HS-5 (cell line): Measurements from ENCODE around the gene EZR.

Experiments used
- DNase-seq: peaks from one replicate; pipeline ENCODE4 v3.0.0-alpha.2; 2012; ENCODE audit warnings: low read depth

Gene EZR

DNA sequence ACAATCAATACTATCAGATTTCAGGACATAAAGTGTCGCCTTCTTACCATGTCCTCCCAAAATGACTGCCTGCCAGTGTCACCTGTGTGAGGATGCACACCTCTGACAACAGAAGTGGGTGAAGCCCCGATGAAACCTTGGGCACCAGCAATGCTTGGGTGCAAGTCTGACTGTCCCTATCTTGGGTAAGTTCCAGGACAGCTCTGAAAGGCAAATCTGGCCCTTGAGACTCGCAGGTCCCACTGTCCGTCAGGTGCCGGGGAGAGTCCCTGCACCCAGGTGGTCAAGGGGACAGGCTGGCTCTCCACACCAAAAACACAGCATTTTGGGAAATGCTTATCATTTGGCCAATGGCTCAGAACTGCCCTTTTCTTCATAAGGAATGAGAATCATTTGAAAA, 43.3 kb downstream of the EZR start:
- no peak for DNase-seq

DNA sequence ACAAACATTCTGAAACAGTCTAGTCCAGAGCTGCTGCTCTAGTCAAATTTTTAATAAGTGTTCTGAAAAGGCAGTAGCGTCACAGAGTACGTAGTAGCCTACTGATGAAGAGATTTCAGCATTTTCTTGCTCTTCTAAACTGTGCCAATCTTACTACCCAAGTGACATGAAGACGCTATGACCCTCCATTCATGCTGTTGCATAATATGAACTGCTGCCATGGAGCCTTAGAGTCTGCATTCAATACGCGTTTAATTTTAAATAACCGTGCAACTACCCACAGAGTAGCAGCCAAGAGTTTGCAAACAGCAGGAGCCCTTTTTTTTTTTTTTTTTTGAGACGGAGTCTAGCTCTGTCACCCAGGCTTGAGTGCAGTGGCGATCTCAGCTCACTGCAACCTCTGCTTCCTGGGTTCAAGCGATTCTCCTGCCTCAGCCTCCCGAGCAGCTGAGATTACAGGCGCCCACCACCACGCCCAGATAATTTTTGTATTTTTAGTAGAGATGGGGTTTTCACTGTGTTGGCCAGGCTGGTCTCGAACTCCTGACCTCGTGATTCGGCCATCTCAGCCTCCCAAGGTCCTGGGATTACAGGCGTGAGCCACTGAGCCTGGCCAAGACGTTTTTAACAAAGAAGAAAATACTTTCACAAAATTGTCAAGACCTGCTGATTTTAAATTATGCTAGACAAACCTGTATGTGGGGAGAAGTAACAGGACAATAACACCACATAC, 44.3 kb downstream of the EZR start:
- no peak for DNase-seq

DNA sequence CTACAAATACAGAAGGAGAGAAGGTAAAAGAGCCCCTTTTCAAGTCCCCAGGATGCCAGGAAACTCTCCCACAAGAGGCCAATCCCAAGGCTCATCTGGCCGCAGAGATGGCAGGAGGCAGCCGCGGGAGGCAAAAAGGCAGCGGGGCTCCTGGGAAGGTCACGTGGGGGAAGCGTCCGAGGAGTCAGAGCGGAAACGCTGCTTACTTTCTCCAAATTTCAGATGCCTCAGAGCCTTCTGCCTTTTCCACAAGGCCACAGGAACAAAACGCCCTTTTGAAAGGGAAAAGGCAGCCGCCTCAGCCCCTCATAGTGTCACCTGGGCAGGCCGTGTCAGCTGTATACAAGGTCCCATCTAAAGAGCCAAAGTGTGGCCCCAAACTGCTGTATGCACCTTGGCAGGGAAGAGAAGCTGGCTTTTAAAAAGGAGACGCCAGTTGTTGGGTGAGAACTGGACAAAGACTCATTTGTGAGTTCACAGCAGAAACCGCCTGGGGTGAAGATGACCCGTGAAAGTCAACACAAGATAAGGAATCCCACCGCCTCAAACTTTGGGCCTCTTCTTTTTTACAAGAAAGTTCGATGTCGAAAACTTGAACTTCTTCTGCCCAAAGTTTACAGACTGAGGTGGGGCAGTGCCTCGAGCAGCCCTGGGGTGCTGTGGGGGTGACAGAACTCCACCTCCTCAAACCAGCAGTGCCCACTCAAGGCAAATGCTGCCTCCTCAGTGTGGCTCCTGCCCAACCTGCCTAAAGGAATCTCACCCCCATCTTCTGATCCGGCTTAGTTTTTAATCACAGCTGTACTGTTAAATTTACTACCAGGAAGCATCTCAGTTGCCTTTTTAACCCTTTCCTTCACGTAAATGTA, 45.4 kb downstream of the EZR start:
- DNase-seq, result no peak

- DNase-seq, result no peak
Measured at GRCh38 chr6:158772851-158773371, 46.3 kb downstream of the EZR start.

DNA sequence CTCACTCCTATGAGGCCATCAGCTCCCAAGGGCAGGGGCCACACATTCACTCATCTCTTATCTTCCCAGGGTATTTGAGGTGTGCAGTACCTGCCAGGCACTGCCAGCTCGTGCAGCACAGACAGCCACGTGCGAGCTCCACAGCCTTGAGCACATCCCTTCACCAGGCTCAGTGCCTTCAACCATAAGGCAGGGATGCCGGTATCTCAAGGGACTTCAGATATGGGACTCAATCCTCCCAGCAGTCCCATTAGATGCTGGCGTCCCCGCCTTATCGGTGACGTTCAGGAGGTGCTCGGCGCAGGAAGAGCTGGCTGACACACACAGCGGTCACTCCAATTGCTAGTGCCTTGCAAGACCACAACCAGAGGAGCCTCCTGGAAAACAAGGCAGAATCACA, 47.0 kb downstream of the EZR start:
- DNase-seq, result no peak

GRCh38 chr6:158771399-158772152, 47.6 kb downstream of the EZR start:
- DNase-seq, result no peak

GRCh38 chr6:158770533-158771330, 48.4 kb downstream of the EZR start:
- DNase-seq, result no peak

DNA sequence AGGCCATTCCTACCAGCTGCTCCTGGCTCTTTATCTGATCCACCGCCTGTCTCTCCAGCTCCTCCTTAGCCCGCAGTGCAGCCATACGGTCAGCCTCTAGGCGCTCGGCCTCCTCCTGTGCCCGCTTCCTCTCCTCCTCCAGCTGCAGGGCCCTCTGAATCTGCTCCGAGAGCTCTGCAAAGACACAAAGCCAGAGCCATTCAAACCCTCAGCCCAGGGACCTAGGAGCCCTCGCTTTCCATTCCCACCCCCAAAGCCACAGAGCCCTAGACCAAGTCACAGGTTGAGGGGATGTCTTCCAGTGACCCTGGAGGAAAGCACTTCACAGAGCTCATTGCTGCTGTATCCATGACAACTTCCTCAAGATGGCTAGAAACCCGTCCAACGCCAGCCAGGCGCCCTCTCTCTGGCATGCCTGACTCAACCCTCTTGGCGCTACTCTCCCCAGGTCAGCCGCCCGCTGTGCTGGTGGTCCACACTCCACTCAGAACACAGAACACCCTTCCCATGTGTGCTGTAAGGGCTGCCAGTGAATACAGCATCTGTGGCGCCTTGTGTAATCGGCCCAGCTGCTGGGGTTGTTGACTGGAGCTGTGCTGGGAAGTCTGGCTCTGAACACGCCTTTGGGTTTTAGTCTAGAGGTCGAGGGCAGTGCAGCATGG, 49.3 kb downstream of the EZR start:
- no peak for DNase-seq

DNA sequence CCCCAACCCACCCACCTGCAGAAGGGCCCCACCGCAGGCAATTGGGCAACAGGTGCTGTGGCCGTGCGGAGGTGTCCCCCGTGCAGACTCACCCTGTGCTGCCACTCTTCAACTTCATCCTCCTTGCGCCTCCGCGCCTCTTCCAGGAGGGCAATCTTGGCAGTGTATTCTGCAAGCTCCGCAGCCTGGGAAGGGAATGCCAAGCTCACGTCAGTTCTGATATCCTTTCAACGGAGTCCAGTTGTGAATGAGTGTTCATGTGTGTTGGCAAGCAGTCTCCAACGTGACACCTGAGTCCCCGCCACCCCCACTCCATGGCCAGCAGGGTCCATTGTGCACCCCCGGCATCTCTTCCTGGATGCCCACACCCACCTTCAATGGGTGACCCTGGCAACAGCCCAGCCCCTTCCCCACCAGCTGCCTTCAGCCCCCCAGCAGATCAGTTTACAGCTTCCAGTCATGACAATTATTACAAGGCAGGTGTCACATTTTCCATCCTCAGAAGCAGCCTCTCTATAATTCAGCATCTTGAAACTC, 49.9 kb downstream of the EZR start:
- no peak for DNase-seq

DNA sequence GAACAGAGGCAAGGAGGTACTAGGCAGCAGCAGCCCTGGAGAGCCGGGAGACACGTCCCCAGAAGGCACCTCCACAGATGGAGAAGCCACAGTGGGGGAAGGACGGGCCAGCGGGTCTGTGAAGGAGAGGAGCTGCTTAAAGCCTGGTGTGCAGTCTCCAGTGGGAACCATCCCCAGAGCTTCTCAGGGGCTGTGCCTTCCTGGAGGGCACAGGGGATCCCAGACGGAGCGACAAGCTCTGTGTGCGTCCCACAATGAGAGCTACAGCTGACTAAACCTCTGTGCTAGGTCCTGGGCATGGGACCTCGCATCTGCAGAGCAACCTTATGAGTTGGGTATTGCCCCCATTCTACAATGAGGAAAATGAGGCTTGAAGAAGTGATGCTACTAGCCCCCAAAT, 50.7 kb downstream of the EZR start:
- DNase-seq, result no peak

- DNase-seq, result no peak
Measured at GRCh38 chr6:158767709-158768108, 51.5 kb downstream of the EZR start.

- no peak for DNase-seq
Measured at GRCh38 chr6:158766621-158767455, 52.3 kb downstream of the EZR start.

DNA sequence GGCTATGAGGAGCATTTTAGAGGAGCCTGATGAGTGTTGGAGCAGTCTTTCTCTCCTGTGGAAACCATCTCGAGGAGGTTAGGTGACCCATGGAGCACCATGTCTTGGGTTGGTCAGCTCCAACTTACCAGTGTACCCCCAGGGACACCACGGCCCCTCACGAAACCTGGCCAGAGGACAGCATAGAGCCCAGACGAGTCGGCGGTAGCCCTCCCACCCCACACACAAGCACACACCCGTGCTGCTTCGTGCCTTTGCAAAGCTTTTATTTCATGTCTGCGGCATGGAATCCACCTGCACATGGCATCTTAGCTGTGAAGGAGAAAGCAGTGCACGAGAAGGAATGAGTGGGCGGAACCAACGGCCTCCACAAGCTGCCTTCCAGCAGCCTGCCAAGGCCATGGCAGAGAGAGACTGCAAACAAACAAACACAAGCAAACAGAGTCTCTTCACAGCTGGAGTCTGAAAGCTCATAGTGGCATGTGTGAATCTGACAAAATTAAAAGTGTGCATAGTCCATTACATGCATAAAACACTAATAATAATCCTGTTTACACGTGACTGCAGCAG, 53.6 kb downstream of the EZR start:
- no peak for DNase-seq

DNA sequence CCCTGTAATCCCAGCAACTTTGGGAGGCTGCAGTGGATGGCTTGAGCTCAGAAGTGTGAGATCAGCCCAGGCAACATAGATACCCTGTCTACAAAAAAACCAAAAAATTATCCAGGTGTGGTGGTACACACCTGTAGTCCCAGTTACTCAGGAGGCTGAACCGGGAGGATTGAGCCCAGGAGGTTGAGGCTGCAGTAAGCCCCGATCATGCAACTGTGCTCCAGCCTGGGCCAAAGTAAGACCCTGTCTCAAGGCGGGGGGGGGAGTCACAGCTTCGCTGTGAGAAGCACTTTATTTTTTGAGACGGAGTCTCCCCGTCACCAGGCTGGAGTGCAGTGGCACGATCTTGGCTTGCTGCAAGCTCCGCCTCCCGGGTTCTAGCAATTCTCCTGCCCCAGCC, 54.2 kb downstream of the EZR start:
- no peak for DNase-seq

- no peak for DNase-seq
Measured at GRCh38 chr6:158764183-158764849, 54.9 kb downstream of the EZR start.

- no peak for DNase-seq
Measured at GRCh38 chr6:158763434-158764182, 55.6 kb downstream of the EZR start.

GRCh38 chr6:158762787-158763433, 56.3 kb downstream of the EZR start:
- DNase-seq, result no peak

- no peak for DNase-seq
Measured at GRCh38 chr6:158761746-158762145, 57.4 kb downstream of the EZR start.
